H1 (cell line): ENCODE results near the gene RIPOR2. TPM values are rescaled to one million over a fixed set of nuclear protein-coding genes. Genes with fewer than 3 reads are reported as not detected.
A peak's percentile ranks its signal among the peaks of the same experiment; 100 is the strongest.

Experiments
- BACH1 ChIP-seq: IDR thresholded peaks from 2 replicates; pipeline ENCODE4 v1.6.1; 2012; ENCODE audit warnings: low read length, improper control_type of control experiment
- BRCA1 ChIP-seq: IDR thresholded peaks from 2 replicates; pipeline ENCODE4 v1.6.1; 2012; ENCODE audit warnings: low read depth, low read length, improper control_type of control experiment
- CTBP2 ChIP-seq: IDR thresholded peaks from 2 replicates; pipeline ENCODE4 v1.7.0; 2011; ENCODE audit warnings: borderline replicate concordance, mild to moderate bottlenecking, moderate library complexity, mixed read lengths, low read length; ENCODE audit not compliant: insufficient read depth, insufficient read length
- EGR1 ChIP-seq: IDR thresholded peaks from 2 replicates; pipeline ENCODE4 v1.6.1; 2011; ENCODE audit warnings: low read depth, low read length, borderline replicate concordance
- FOSL1 ChIP-seq: IDR thresholded peaks from 2 replicates; pipeline ENCODE4 v1.6.1; 2011; ENCODE audit warnings: mild to moderate bottlenecking, low read depth, low read length, moderate library complexity; ENCODE audit not compliant: insufficient read depth
- GABPA ChIP-seq: IDR thresholded peaks from 2 replicates; pipeline ENCODE4 v1.6.1; 2011; ENCODE audit warnings: mild to moderate bottlenecking, low read length, moderate library complexity, borderline replicate concordance; ENCODE audit not compliant: insufficient read depth
- HDAC2 ChIP-seq, 2 experiments: fragments of 300-600 bp in 1 of 2; sonication (generic) in 1 of 2; IDR thresholded peaks; 2 replicates each; pipeline ENCODE4 v1.6.1; 2011 to 2012; ENCODE audit warnings: low read depth in 2 of 2, low read length in 2 of 2, mild to moderate bottlenecking in 2 of 2, moderate library complexity in 2 of 2, borderline replicate concordance in 1 of 2, inconsistent platforms in 1 of 2
- HDAC6 ChIP-seq: IDR thresholded peaks from one replicate; pipeline ENCODE4 v1.7.1; 2012; ENCODE audit warnings: low read depth, mild to moderate bottlenecking, inconsistent platforms, low read length, moderate library complexity
- JUN ChIP-seq: IDR thresholded peaks from 2 replicates; pipeline ENCODE4 v1.6.1; 2011; ENCODE audit warnings: low read depth, mild to moderate bottlenecking, improper control_type of control experiment, low read length
- JUND ChIP-seq: IDR thresholded peaks from 2 replicates; pipeline ENCODE4 v1.6.1; 2011; ENCODE audit warnings: mild to moderate bottlenecking, improper control_type of control experiment, low read length
- KDM1A ChIP-seq: fragments of 200-600, 300-600 bp; sonication (generic); IDR thresholded peaks from 2 replicates; pipeline ENCODE4 v1.7.1; 2016; ENCODE audit warnings: mild to moderate bottlenecking, low read length, borderline replicate concordance
- KDM4A ChIP-seq: IDR thresholded peaks from one replicate; pipeline ENCODE4 v1.7.1; 2012; ENCODE audit warnings: low read depth, mild to moderate bottlenecking, moderate library complexity, low read length, inconsistent platforms; ENCODE audit not compliant: severe bottlenecking
- NANOG ChIP-seq: IDR thresholded peaks from 2 replicates; pipeline ENCODE4 v1.6.1; 2011; ENCODE audit warnings: low read length, low read depth, mild to moderate bottlenecking, inconsistent platforms; ENCODE audit not compliant: insufficient read depth, poor library complexity, severe bottlenecking
- NRF1 ChIP-seq: IDR thresholded peaks from 2 replicates; pipeline ENCODE4 v1.6.1; 2011; ENCODE audit warnings: mild to moderate bottlenecking, low read depth, low read length, improper control_type of control experiment
- PHF8 ChIP-seq: fragments of 200-600 bp; sonication (generic); conservative IDR thresholded peaks from 2 replicates; pipeline ENCODE4 v1.7.1; 2012; ENCODE audit warnings: low read depth, mild to moderate bottlenecking, inconsistent platforms, low read length, moderate library complexity
- RNF2 ChIP-seq: fragments of 200-900, 300-1000 bp; sonication (generic); IDR thresholded peaks from 2 replicates; pipeline ENCODE4 v1.7.1; 2016; ENCODE audit warnings: borderline replicate concordance, low read depth, mild to moderate bottlenecking, antibody characterized with exemption, low read length; ENCODE audit not compliant: poor library complexity, severe bottlenecking; ENCODE audit errors: missing control alignments
- RXRA ChIP-seq: IDR thresholded peaks from 2 replicates; pipeline ENCODE4 v1.6.1; 2011; ENCODE audit warnings: low read depth, mild to moderate bottlenecking, low read length, moderate library complexity; ENCODE audit not compliant: insufficient read depth
- SAP30 ChIP-seq: fragments of 300-600 bp; sonication (generic); IDR thresholded peaks from 2 replicates; pipeline ENCODE4 v1.7.1; 2012; ENCODE audit warnings: low read length, moderate library complexity, mild to moderate bottlenecking, inconsistent platforms; ENCODE audit not compliant: insufficient read depth, insufficient replicate concordance
- SIN3A ChIP-seq, 2 experiments: IDR thresholded peaks in 1 of 2; conservative IDR thresholded peaks in 1 of 2; 2 replicates each; pipeline ENCODE4 v1.6.1; 2011 to 2012; ENCODE audit warnings: low read length in 2 of 2, improper control_type of control experiment in 1 of 2, low read depth in 1 of 2, mild to moderate bottlenecking in 1 of 2
- TAF7 ChIP-seq: optimal IDR thresholded peaks from 2 replicates; pipeline ENCODE3; 2011; ENCODE audit warnings: low read depth, mild to moderate bottlenecking, inconsistent platforms, low read length, moderate library complexity, borderline replicate concordance
- TEAD4 ChIP-seq: IDR thresholded peaks from 2 replicates; pipeline ENCODE4 v1.6.1; 2012; ENCODE audit warnings: low read depth, low read length, inconsistent platforms, mixed read lengths
- ZNF274 ChIP-seq: IDR thresholded peaks from 2 replicates; pipeline ENCODE4 v1.7.0; 2012; ENCODE audit warnings: low read length, borderline replicate concordance; ENCODE audit errors: extremely low read depth
- polyA plus RNA-seq, 7 experiments: library from polyadenylated mRNA; depleted of rRNA in 3 of 7; stranded (reverse) in 5 of 7; unstranded in 2 of 7; fragments of >200 nt in 5 of 7; fragments of 200-250 nt in 2 of 7; gene quantifications; 1 replicate in 5 of 7; 2 replicates in 1 of 7; 4 replicates in 1 of 7; pipeline versions ENCODE4 v1.2.1 to v1.2.3, GENCODE V29; 2011 to 2013; ENCODE audit warnings: missing spikeins in 2 of 7, mixed read lengths in 2 of 7
- total RNA-seq: library from RNA; stranded (reverse); fragmentation: NEBNext Ultra II Directional; extraction: Animal tissue kit (Norgen Biotek cat#: 25700); gene quantifications from 2 replicates; pipeline ENCODE4 v1.2.1, GENCODE V29; 2021

RIPOR2 gene
- total and polyA plus RNA-seq, 2 of the 8 experiments (the other 6 are each of a cell fraction or from before 2014, with no cell fraction given) = 16.7 to 45.6 TPM

DNA sequence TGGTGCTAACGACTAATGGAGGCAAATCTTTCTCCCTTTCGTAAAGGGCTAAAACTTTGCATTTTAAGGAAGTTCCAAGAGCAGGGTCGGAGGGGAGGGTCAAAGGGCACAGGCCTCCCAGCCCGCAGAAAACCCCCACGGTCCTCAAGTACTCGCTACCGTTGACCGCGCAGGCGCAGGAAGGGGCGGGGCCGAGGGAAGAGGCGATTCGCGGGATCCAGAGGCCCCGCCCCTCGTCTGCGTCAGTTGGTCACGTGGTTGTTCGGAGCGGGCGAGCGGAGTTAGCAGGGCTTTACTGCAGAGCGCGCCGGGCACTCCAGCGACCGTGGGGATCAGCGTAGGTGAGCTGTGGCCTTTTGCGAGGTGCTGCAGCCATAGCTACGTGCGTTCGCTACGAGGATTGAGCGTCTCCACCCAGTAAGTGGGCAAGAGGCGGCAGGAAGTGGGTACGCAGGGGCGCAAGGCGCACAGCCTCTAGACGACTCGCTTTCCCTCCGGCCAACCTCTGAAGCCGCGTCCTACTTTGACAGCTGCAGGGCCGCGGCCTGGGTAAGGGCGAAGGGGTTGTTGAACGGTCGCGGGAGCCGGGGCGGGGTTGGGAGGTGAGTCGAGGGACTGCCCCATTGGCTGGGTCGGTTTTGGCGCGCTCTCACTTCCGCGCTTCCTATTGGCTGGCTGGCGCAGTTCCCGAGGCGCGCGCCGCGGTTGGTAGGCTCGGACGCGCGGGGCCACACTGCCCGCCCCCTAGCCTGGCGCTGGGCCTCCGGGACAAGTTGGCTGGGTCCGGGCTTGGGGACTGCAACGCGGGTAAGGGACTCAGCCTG is 160.9 kb downstream of the RIPOR2 start, which contains the start of gene GMNN (continued):
- TF ChIP-seq RNF2 (no peak), HDAC6 (no peak), NRF1 (peak; percentile 75), TAF7 (peak; percentile 86), TEAD4 (no peak), BACH1 (no peak), SIN3A (conservative IDR thresholded peaks at IDR 0.05 in 1 of 2, IDR thresholded peaks at IDR 0.05 in 1 of 2; ENCODE audit: low read depth in 1 of 2, low read length in 2 of 2) (peak in 1 of 2 experiments; percentile 77), SAP30 (peak; percentile 97), FOSL1 (no peak), HDAC2 (IDR thresholded peaks at IDR 0.05; ENCODE audit: borderline replicate concordance in 1 of 2, low read depth in 2 of 2, low read length in 2 of 2) (no peak; a peak in 2 of 4 replicates), CTBP2 (no peak), EGR1 (no peak), NANOG (no peak), JUND (0 out of 2 replicates have a peak, but pooled peaks have one; percentile 10), BRCA1 (no peak), KDM4A (peak; percentile 87), KDM1A (no peak), ZNF274 (no peak), JUN (no peak), RXRA (no peak), PHF8 (peak; percentile 96), GABPA (no peak)
